WTC11 (cell line): ENCODE results near the gene ASIC2. TPM values are rescaled to one million over a fixed set of nuclear protein-coding genes. Genes with fewer than 3 reads are reported as not detected.

ENCODE experiments used
- ATAC-seq: fragments of 200-7000 bp; cut with Tn5 transposase; 2 replicates; pipeline ENCODE4 v1.10.0; 2021; ENCODE audit warnings: mild to moderate bottlenecking, moderate library complexity
- CTCF ChIA-PET: fragments of 300-600 bp; sonication (Branson Sonifier 250); formaldehyde crosslinking; loops from one replicate; lab custom pipeline; 2021; ENCODE audit warnings: antibody characterized with exemption; lab: Charles Lee
- POLR2A ChIA-PET: fragments of 350-600 bp; sonication (Branson Sonifier 250); formaldehyde crosslinking; loops from one replicate; lab custom pipeline; 2021; ENCODE audit warnings: antibody characterized with exemption; lab: Charles Lee
- DNase-seq: peaks from one replicate; pipeline ENCODE4 v3.0.0; 2021; ENCODE audit warnings: low spot score
- H3K27ac Mint-ChIP-seq: 2 replicates; pipeline ENCODE4 v1.8.0; 2021; ENCODE audit warnings: mixed read lengths
- H3K27me3 Mint-ChIP-seq: 2 replicates; pipeline ENCODE4 v1.8.0; 2021; ENCODE audit warnings: low read depth, mild to moderate bottlenecking, moderate library complexity, mixed read lengths
- H3K36me3 Mint-ChIP-seq: 2 replicates; pipeline ENCODE4 v1.8.0; 2021; ENCODE audit warnings: mixed read lengths
- H3K4me1 Mint-ChIP-seq: 2 replicates; pipeline ENCODE4 v1.8.0; 2022; ENCODE audit warnings: mixed read lengths
- H3K4me3 Mint-ChIP-seq: 2 replicates; pipeline ENCODE4 v1.8.0; 2021; ENCODE audit warnings: mild to moderate bottlenecking, moderate library complexity, mixed read lengths
- H3K9me3 Mint-ChIP-seq: 2 replicates; pipeline ENCODE4 v1.8.0; 2021; ENCODE audit warnings: mixed read lengths
- CDX4 ChIP-seq: fragments of 250-450 bp; sonication (Bioruptor Pico); IDR thresholded peaks from 2 replicates; pipeline ENCODE4 v1.9.0; 2021; ENCODE audit warnings: moderate library complexity, mild to moderate bottlenecking, inconsistent platforms, borderline replicate concordance
- CREB1 ChIP-seq: sonication (generic); formaldehyde crosslinking; IDR thresholded peaks from 2 replicates; pipeline ENCODE4 v1.8.0; 2023; ENCODE audit warnings: mild to moderate bottlenecking, missing genetic modification reagents
- CTCF ChIP-seq: fragments of 200-600 bp; IDR thresholded peaks from 2 replicates; pipeline ENCODE4 v1.8.0; 2022; ENCODE audit warnings: antibody characterized with exemption
- EMX1 ChIP-seq: fragments of 250-450 bp; sonication (Bioruptor Pico); IDR thresholded peaks from 2 replicates; pipeline ENCODE4 v1.8.0; 2021; ENCODE audit warnings: mild to moderate bottlenecking
- FOXP1 ChIP-seq: sonication (generic); formaldehyde crosslinking; IDR thresholded peaks from 2 replicates; pipeline ENCODE4 v1.8.0; 2022; ENCODE audit warnings: missing genetic modification reagents, mild to moderate bottlenecking, moderate library complexity, borderline replicate concordance
- FOXP4 ChIP-seq: sonication (generic); formaldehyde crosslinking; IDR thresholded peaks from 2 replicates; pipeline ENCODE4 v1.8.0; 2022; ENCODE audit warnings: mild to moderate bottlenecking, missing genetic modification reagents
- HMGXB4 ChIP-seq: sonication (generic); formaldehyde crosslinking; IDR thresholded peaks from 2 replicates; pipeline ENCODE4 v1.8.1; 2023; ENCODE audit warnings: mild to moderate bottlenecking, moderate library complexity, missing genetic modification reagents
- MYBL2 ChIP-seq: sonication (generic); formaldehyde crosslinking; IDR thresholded peaks from 2 replicates; pipeline ENCODE4 v1.8.1; 2023; ENCODE audit warnings: mild to moderate bottlenecking, moderate library complexity, missing genetic modification reagents
- NFE2L1 ChIP-seq: sonication (generic); formaldehyde crosslinking; IDR thresholded peaks from 2 replicates; pipeline ENCODE4 v1.8.1; 2023; ENCODE audit warnings: missing genetic modification reagents
- SMAD3 ChIP-seq: sonication (generic); formaldehyde crosslinking; IDR thresholded peaks from 2 replicates; pipeline ENCODE4 v1.8.0; 2022; ENCODE audit warnings: missing genetic modification reagents, mild to moderate bottlenecking, borderline replicate concordance
- TEAD1 ChIP-seq: sonication (generic); formaldehyde crosslinking; IDR thresholded peaks from 2 replicates; pipeline ENCODE4 v1.8.0; 2022; ENCODE audit warnings: mild to moderate bottlenecking, missing genetic modification reagents
- TEAD4 ChIP-seq: sonication (generic); formaldehyde crosslinking; IDR thresholded peaks from 2 replicates; pipeline ENCODE4 v1.8.0; 2022; ENCODE audit warnings: mild to moderate bottlenecking, missing genetic modification reagents
- TP53 ChIP-seq: sonication (generic); formaldehyde crosslinking; IDR thresholded peaks from 2 replicates; pipeline ENCODE4 v1.8.1; 2023; ENCODE audit warnings: mild to moderate bottlenecking, missing genetic modification reagents
- ZNF281 ChIP-seq: sonication (generic); formaldehyde crosslinking; IDR thresholded peaks from 2 replicates; pipeline ENCODE4 v1.8.0; 2023; ENCODE audit warnings: mild to moderate bottlenecking, missing genetic modification reagents
- ZNF416 ChIP-seq: fragments of 250-450 bp; sonication (Bioruptor Pico); IDR thresholded peaks from 2 replicates; pipeline ENCODE4 v1.9.0; 2021; ENCODE audit warnings: mild to moderate bottlenecking, inconsistent platforms
- total RNA-seq: library from RNA; stranded (reverse); gene quantifications from 3 replicates; pipeline ENCODE4 v1.2.3, GENCODE V29; 2021

The ASIC2 gene
- total RNA-seq, 1 experiment from 2014 or later, result 2.7 TPM

GRCh38 chr17:33334703-33335102, 41.6 kb upstream of the ASIC2 start:
- Mint-ChIP-seq H3K27me3 (peaks cover 44% of the 10 kb centered on the region), H3K27ac (no peak overlapping the region), H3K4me1 (peaks cover 16% of the 10 kb centered on the region), H3K36me3 (no peaks in the 10 kb centered on the region), H3K4me3 (no peak overlapping the region), H3K9me3 (peaks cover 18% of the 10 kb centered on the region)
- TF ChIP-seq FOXP1 (no peak), CTCF (no peak), TEAD1 (CRISPR knock-in tag) (no peak), TP53 (CRISPR knock-in tag) (no peak), ZNF281 (no peak), HMGXB4 (no peak), SMAD3 (CRISPR knock-in tag) (no peak)
- ChIA-PET CTCF (interaction anchor here (0.9 to 3.5 kb wide), 5 partner anchors 15 to 317 kb away, joined by 3 to 14 read pairs (median 4); partner anchors contain the start of gene ASIC2), POLR2A (interaction anchor here (0.6 kb wide), 1 partner anchor 507 kb away, joined by 3 read pairs; no protein-coding TSS in a partner anchor)
- no peak for DNase-seq
- no peak for ATAC-seq

GRCh38 chr17:33330877-33331276, 37.8 kb upstream of the ASIC2 start:
- peaks cover 21% of the 10 kb centered on the region for H3K27me3 Mint-ChIP-seq
- ATAC-seq (no peak), DNase-seq (no peak)
- no peak overlapping the region for H3K4me3 Mint-ChIP-seq
- ChIA-PET CTCF (no interaction called here), POLR2A (no interaction called here)
- no peaks in the 10 kb centered on the region for H3K36me3 Mint-ChIP-seq
- TF ChIP-seq CDX4 (CRISPR knock-in tag) (no peak), EMX1 (CRISPR knock-in tag) (no peak), CREB1 (CRISPR knock-in tag) (no peak), TEAD4 (CRISPR knock-in tag) (no peak), MYBL2 (CRISPR knock-in tag) (no peak)
- no peak overlapping the region for H3K27ac Mint-ChIP-seq
- peaks cover 15% of the 10 kb centered on the region for H3K9me3 Mint-ChIP-seq
- peaks cover 8% of the 10 kb centered on the region for H3K4me1 Mint-ChIP-seq

- CTCF ChIA-PET, result interaction anchor here (1.3 kb wide), 1 partner anchor 36 kb away, joined by 4 read pairs; no protein-coding TSS in a partner anchor
- ATAC-seq, result peak; percentile 57; the same call in 1 of the 2 replicates
These were observed 35.0 kb upstream of the ASIC2 start for GRCh38 chr17:33328129-33328528.

More at GRCh38 chr17:33328129-33328528, 35.0 kb upstream of the ASIC2 start:
- H3K9me3 Mint-ChIP-seq, result peaks cover 15% of the 10 kb centered on the region
- H3K36me3 Mint-ChIP-seq, result no peaks in the 10 kb centered on the region
- no peak overlapping the region for H3K4me3 Mint-ChIP-seq
- peak; percentile 55 for DNase-seq
- peak; percentile 37; the same call in 1 of the 2 replicates for TF ChIP-seq FOXP4 (CRISPR knock-in tag)
- peak; percentile 52; the same call in 1 of the 2 replicates for TF ChIP-seq NFE2L1
- TF ChIP-seq ZNF416 (CRISPR knock-in tag), result no peak
- H3K27ac Mint-ChIP-seq, result no peak overlapping the region
- H3K4me1 Mint-ChIP-seq, result no peaks in the 10 kb centered on the region
- POLR2A ChIA-PET, result interaction anchor here (0.6 kb wide), 1 partner anchor 306 kb away, joined by 3 read pairs; no protein-coding TSS in a partner anchor
- H3K27me3 Mint-ChIP-seq, result peaks cover 30% of the 10 kb centered on the region
